ENCODE measurements around the gene CLDN24.

DNA sequence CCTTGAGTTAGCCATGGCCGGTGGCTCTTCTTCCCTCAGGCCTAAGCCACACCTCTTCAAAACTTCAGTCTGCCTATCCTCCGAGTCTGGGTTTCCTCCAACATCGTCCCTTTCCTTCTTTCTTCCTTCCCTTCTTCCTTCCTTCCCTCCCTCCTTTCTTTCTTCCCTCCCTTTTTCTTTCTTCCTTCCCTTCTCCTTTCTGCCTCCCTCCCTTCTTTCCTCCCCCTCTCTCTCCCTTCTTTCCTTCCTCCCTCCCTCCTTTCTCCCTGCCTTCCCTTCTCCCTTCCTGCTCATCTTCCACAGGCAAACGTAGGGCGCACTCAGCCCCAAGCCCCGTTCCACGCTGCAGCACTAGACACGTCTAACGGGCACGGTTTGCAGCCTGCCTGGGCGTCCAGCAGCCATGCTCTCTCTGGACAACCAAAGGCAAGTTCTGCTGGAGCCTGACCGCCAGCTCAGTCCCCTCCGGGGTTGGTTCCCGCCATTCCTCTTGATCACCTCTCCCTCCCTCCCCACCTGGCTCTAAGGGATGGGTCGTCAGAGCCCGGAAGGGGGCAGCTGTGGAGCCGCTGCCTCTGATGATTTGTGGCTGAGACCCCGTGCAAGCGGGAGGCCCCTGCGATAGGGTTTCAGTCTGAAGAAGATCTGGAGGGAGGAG is 34.1 kb upstream of the CLDN24 start:
- TF ChIP-seq, protein P1, sequence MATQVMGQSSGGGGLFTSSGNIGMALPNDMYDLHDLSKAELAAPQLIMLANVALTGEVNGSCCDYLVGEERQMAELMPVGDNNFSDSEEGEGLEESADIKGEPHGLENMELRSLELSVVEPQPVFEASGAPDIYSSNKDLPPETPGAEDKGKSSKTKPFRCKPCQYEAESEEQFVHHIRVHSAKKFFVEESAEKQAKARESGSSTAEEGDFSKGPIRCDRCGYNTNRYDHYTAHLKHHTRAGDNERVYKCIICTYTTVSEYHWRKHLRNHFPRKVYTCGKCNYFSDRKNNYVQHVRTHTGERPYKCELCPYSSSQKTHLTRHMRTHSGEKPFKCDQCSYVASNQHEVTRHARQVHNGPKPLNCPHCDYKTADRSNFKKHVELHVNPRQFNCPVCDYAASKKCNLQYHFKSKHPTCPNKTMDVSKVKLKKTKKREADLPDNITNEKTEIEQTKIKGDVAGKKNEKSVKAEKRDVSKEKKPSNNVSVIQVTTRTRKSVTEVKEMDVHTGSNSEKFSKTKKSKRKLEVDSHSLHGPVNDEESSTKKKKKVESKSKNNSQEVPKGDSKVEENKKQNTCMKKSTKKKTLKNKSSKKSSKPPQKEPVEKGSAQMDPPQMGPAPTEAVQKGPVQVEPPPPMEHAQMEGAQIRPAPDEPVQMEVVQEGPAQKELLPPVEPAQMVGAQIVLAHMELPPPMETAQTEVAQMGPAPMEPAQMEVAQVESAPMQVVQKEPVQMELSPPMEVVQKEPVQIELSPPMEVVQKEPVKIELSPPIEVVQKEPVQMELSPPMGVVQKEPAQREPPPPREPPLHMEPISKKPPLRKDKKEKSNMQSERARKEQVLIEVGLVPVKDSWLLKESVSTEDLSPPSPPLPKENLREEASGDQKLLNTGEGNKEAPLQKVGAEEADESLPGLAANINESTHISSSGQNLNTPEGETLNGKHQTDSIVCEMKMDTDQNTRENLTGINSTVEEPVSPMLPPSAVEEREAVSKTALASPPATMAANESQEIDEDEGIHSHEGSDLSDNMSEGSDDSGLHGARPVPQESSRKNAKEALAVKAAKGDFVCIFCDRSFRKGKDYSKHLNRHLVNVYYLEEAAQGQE (IDR thresholded peaks at IDR 0.05; ENCODE audit: insufficient read depth in 1 of 2, low read depth in 2 of 2, low read length in 1 of 2) = no peak
- TF ChIP-seq, protein P2, sequence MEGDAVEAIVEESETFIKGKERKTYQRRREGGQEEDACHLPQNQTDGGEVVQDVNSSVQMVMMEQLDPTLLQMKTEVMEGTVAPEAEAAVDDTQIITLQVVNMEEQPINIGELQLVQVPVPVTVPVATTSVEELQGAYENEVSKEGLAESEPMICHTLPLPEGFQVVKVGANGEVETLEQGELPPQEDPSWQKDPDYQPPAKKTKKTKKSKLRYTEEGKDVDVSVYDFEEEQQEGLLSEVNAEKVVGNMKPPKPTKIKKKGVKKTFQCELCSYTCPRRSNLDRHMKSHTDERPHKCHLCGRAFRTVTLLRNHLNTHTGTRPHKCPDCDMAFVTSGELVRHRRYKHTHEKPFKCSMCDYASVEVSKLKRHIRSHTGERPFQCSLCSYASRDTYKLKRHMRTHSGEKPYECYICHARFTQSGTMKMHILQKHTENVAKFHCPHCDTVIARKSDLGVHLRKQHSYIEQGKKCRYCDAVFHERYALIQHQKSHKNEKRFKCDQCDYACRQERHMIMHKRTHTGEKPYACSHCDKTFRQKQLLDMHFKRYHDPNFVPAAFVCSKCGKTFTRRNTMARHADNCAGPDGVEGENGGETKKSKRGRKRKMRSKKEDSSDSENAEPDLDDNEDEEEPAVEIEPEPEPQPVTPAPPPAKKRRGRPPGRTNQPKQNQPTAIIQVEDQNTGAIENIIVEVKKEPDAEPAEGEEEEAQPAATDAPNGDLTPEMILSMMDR (IDR thresholded peaks at IDR 0.05) = no peak
- TF ChIP-seq POLR2AphosphoS5 (IDR thresholded peaks at IDR 0.05; ENCODE audit: low read depth, low read length) = no peak

All from Panc1 (cell line).